OCI-LY1 (cell line): Measurements from ENCODE around the gene ACAP3.

Experiments
- H2AFZ ChIP-seq: fragments of 200-600 bp; sonication (generic), shearing (Covaris generic); 2 replicates; pipeline ENCODE4 v1.6.0; 2014; ENCODE audit warnings: antibody characterized with exemption, mild to moderate bottlenecking, low read length
- H3F3A ChIP-seq: fragments of 200-600 bp; sonication (generic), shearing (Covaris generic); 2 replicates; pipeline ENCODE4 v1.6.0; 2014; ENCODE audit warnings: mild to moderate bottlenecking, antibody characterized with exemption, low read length, moderate library complexity; ENCODE audit not compliant: insufficient read depth
- H3K27ac ChIP-seq: fragments of 200-600 bp; sonication (generic); 2 replicates; pipeline ENCODE4 v1.5.1; 2014; ENCODE audit warnings: low read length, mixed run types, mild to moderate bottlenecking, low read depth; ENCODE audit not compliant: poor library complexity, severe bottlenecking
- H3K27me3 ChIP-seq: fragments of 200-600 bp; sonication (generic); 2 replicates; pipeline ENCODE4 v1.6.0; 2014; ENCODE audit warnings: antibody characterized with exemption, mild to moderate bottlenecking, low read length, moderate library complexity; ENCODE audit not compliant: insufficient read depth
- H3K36me3 ChIP-seq: fragments of 200-600 bp; sonication (generic); 2 replicates; pipeline ENCODE4 v1.6.1; 2014; ENCODE audit warnings: mild to moderate bottlenecking, antibody characterized with exemption, low read length, moderate library complexity, mixed read lengths; ENCODE audit not compliant: insufficient read depth
- H3K4me1 ChIP-seq: fragments of 200-600 bp; sonication (generic); 2 replicates; pipeline ENCODE4 v1.5.1; 2014; ENCODE audit warnings: mild to moderate bottlenecking, low read length, moderate library complexity; ENCODE audit not compliant: insufficient read depth, severe bottlenecking
- H3K4me2 ChIP-seq: fragments of 200-600 bp; sonication (generic), shearing (Covaris generic); 2 replicates; pipeline ENCODE4 v1.6.1; 2014; ENCODE audit warnings: low read length
- H3K4me3 ChIP-seq: fragments of 200-600 bp; sonication (generic); 2 replicates; pipeline ENCODE4 v1.5.1; 2014; ENCODE audit warnings: low read length, low read depth, mild to moderate bottlenecking, mixed read lengths; ENCODE audit not compliant: poor library complexity, severe bottlenecking
- H3K79me2 ChIP-seq: fragments of 200-600 bp; shearing (Covaris generic); 2 replicates; pipeline ENCODE4 v1.6.1; 2016; ENCODE audit warnings: mixed run types, low read length, mixed read lengths; ENCODE audit not compliant: insufficient read depth
- H3K9ac ChIP-seq: fragments of 200-600 bp; sonication (generic), shearing (Covaris generic); 2 replicates; pipeline ENCODE4 v1.6.1; 2014; ENCODE audit warnings: mild to moderate bottlenecking, low read length, mixed read lengths
- H3K9me2 ChIP-seq: fragments of 200-600 bp; sonication (generic), shearing (Covaris generic); 2 replicates; pipeline ENCODE4 v1.6.1; 2014; ENCODE audit warnings: low read depth, mild to moderate bottlenecking, low read length, mixed read lengths
- H3K9me3 ChIP-seq: fragments of 200-600 bp; shearing (Covaris generic); 2 replicates; pipeline ENCODE4 v1.6.1; 2014; ENCODE audit warnings: low read length, mixed read lengths
- H4K20me1 ChIP-seq: fragments of 200-600 bp; sonication (generic), shearing (Covaris generic); 2 replicates; pipeline ENCODE4 v1.6.0; 2016; ENCODE audit warnings: mild to moderate bottlenecking, low read length; ENCODE audit not compliant: insufficient read depth
- CTCF ChIP-seq: fragments of 200-600 bp; sonication (generic), shearing (Covaris generic); IDR thresholded peaks from 2 replicates; pipeline ENCODE4 v1.5.1; 2017; ENCODE audit warnings: mild to moderate bottlenecking, antibody characterized with exemption, low read length, moderate library complexity, mixed read lengths
- EZH2 ChIP-seq: fragments of 200-600 bp; sonication (generic), shearing (Covaris generic); IDR thresholded peaks from 2 replicates; pipeline ENCODE4 v1.8.0; 2017; ENCODE audit warnings: borderline replicate concordance, mixed run types, mild to moderate bottlenecking, antibody characterized with exemption, low read length, moderate library complexity, mixed read lengths

The ACAP3 gene

GRCh38 chr1:1332031-1332755 is 24.5 kb upstream of the ACAP3 start:
- Histone ChIP-seq H4K20me1 (no peaks in the 10 kb centered on the region), H3K27me3 (no peaks in the 10 kb centered on the region), H3K9me2 (no peaks in the 10 kb centered on the region), H3K36me3 (no peaks in the 10 kb centered on the region; the same call in 1 of the 2 replicates), H3K4me1 (no peaks in the 10 kb centered on the region), H3F3A (no peaks in the 10 kb centered on the region), H3K9ac (no peak overlapping the region), H3K27ac (no peak overlapping the region), H3K4me3 (no peak overlapping the region), H3K4me2 (no peak overlapping the region), H3K9me3 (no peaks in the 10 kb centered on the region), H2AFZ (no peak overlapping the region), H3K79me2 (no peaks in the 10 kb centered on the region)
- no peak for TF ChIP-seq EZH2
- TF ChIP-seq CTCF, result no peak

- no peak within 1 kb of the TSS for H3K9ac ChIP-seq
- H4K20me1 ChIP-seq, result no peaks in the 10 kb centered on the region
- H2AFZ ChIP-seq, result no peak within 1 kb of the TSS
- no peaks in the 10 kb centered on the region for H3K9me2 ChIP-seq
- H3K9me3 ChIP-seq, result no peaks in the 10 kb centered on the region
- no peaks in the 10 kb centered on the region for H3K79me2 ChIP-seq
- H3K27ac ChIP-seq, result no peak within 1 kb of the TSS
- TF ChIP-seq CTCF (no peak), EZH2 (no peak)
- H3K4me2 ChIP-seq, result no peak within 1 kb of the TSS
- peaks cover 4% of the 10 kb centered on the region for H3K4me1 ChIP-seq
- no peaks in the 10 kb centered on the region for H3K27me3 ChIP-seq
- no peaks in the 10 kb centered on the region for H3F3A ChIP-seq
- no peak within 1 kb of the TSS for H3K4me3 ChIP-seq
- no peaks in the 10 kb centered on the region; the same call in 1 of the 2 replicates for H3K36me3 ChIP-seq
These were observed 23.6 kb upstream of the ACAP3 start, which contains the start of gene TAS1R3 for GRCh38 chr1:1331068-1331965. Gene TAS1R3, plus strand, starts transcription at chr1:1331280. Its CDS starts 66 bp downstream, at chr1:1331346.

- H3K9ac ChIP-seq, result no peak overlapping the region
- peaks cover 12% of the 10 kb centered on the region for H3K4me1 ChIP-seq
- H2AFZ ChIP-seq, result no peak overlapping the region
- no peak overlapping the region for H3K27ac ChIP-seq
- H3K79me2 ChIP-seq, result no peaks in the 10 kb centered on the region
- no peaks in the 10 kb centered on the region for H4K20me1 ChIP-seq
- no peak overlapping the region for H3K4me2 ChIP-seq
- H3K36me3 ChIP-seq, result no peaks in the 10 kb centered on the region
- H3K27me3 ChIP-seq, result no peaks in the 10 kb centered on the region
- H3K9me2 ChIP-seq, result no peaks in the 10 kb centered on the region
- TF ChIP-seq CTCF (no peak), EZH2 (no peak)
- no peak overlapping the region for H3K4me3 ChIP-seq
- no peaks in the 10 kb centered on the region for H3K9me3 ChIP-seq
- H3F3A ChIP-seq, result no peaks in the 10 kb centered on the region
These were observed 22.8 kb upstream of the ACAP3 start for GRCh38 chr1:1330366-1331067.
